ENCODE data around the gene COA8.
A peak's percentile ranks its signal among the peaks of the same experiment; 100 is the strongest.

The COA8 gene

GRCh38 chr14:103576371-103577024, 13.7 kb downstream of the COA8 start:
- H3K4me3 ChIP-seq (ENCODE audit: low read length), result no peak overlapping the region
- no peak for TF ChIP-seq CTCF (IDR thresholded peaks at IDR 0.05; ENCODE audit: insufficient read depth, low read depth, low read length, missing control alignments)
- DNase-seq (ENCODE audit: low read depth), result peak; percentile 87

- DNase-seq (ENCODE audit: low read depth), result no peak
- no peak for TF ChIP-seq CTCF (IDR thresholded peaks at IDR 0.05; ENCODE audit: insufficient read depth, low read depth, low read length, missing control alignments)
- no peak overlapping the region for H3K4me3 ChIP-seq (ENCODE audit: low read length)
These were observed 15.8 kb downstream of the COA8 start for GRCh38 chr14:103578401-103579075.

- no peak for TF ChIP-seq CTCF (IDR thresholded peaks at IDR 0.05; ENCODE audit: insufficient read depth, low read depth, low read length, missing control alignments)
- no peak overlapping the region for H3K4me3 ChIP-seq (ENCODE audit: low read length)
- peak; percentile 75 for DNase-seq (ENCODE audit: low read depth)
These were observed 18.4 kb downstream of the COA8 start for GRCh38 chr14:103581206-103581605.

- H3K4me3 ChIP-seq (ENCODE audit: low read length), result no peak overlapping the region
- TF ChIP-seq CTCF (IDR thresholded peaks at IDR 0.05; ENCODE audit: insufficient read depth, low read depth, low read length, missing control alignments), result no peak
- peak; percentile 98 for DNase-seq (ENCODE audit: low read depth)
These were observed 19.4 kb downstream of the COA8 start for GRCh38 chr14:103581954-103582703.

- DNase-seq (ENCODE audit: low read depth), result no peak
- TF ChIP-seq CTCF (IDR thresholded peaks at IDR 0.05; ENCODE audit: insufficient read depth, low read depth, low read length, missing control alignments), result no peak
- no peak overlapping the region for H3K4me3 ChIP-seq (ENCODE audit: low read length)
These were observed 21.7 kb downstream of the COA8 start for GRCh38 chr14:103584326-103584915.

GRCh38 chr14:103593577-103593976, 30.8 kb downstream of the COA8 start:
- no peak overlapping the region for H3K4me3 ChIP-seq (ENCODE audit: low read length)
- no peak for DNase-seq (ENCODE audit: low read depth)
- no peak for TF ChIP-seq CTCF (IDR thresholded peaks at IDR 0.05; ENCODE audit: insufficient read depth, low read depth, low read length, missing control alignments)
